WTC11 (cell line): ENCODE results near the gene CCZ1.
"Not testable (repeated sequence)": the region's sequence is repeated elsewhere in the genome, so short reads cannot be mapped to it uniquely, and the experiment has no call there.

ENCODE experiments used
- AFF4 ChIP-seq: sonication (generic); formaldehyde crosslinking; IDR thresholded peaks from 2 replicates; pipeline ENCODE4 v1.8.1; 2023; ENCODE audit warnings: mild to moderate bottlenecking, missing genetic modification reagents, borderline replicate concordance
- CTCF ChIP-seq: fragments of 200-600 bp; IDR thresholded peaks from 2 replicates; pipeline ENCODE4 v1.8.0; 2022; ENCODE audit warnings: antibody characterized with exemption
- GTF2I ChIP-seq: fragments of 250-450 bp; sonication (Bioruptor Pico); conservative IDR thresholded peaks from 2 replicates; pipeline ENCODE4 v1.4.0; 2021; ENCODE audit warnings: mild to moderate bottlenecking
- IRF1 ChIP-seq: sonication (generic); formaldehyde crosslinking; IDR thresholded peaks from 2 replicates; pipeline ENCODE4 v1.8.0; 2023; ENCODE audit warnings: missing genetic modification reagents
- MYBL2 ChIP-seq: sonication (generic); formaldehyde crosslinking; IDR thresholded peaks from 2 replicates; pipeline ENCODE4 v1.8.1; 2023; ENCODE audit warnings: mild to moderate bottlenecking, moderate library complexity, missing genetic modification reagents
- NFE2L1 ChIP-seq: sonication (generic); formaldehyde crosslinking; IDR thresholded peaks from 2 replicates; pipeline ENCODE4 v1.8.1; 2023; ENCODE audit warnings: missing genetic modification reagents
- NFYB ChIP-seq: sonication (generic); formaldehyde crosslinking; conservative IDR thresholded peaks from 2 replicates; pipeline ENCODE4 v1.8.0; 2022; ENCODE audit warnings: low read depth, missing genetic modification reagents
- ZBTB43 ChIP-seq: sonication (generic); formaldehyde crosslinking; IDR thresholded peaks from 2 replicates; pipeline ENCODE4 v1.8.1; 2023; ENCODE audit warnings: mild to moderate bottlenecking, missing genetic modification reagents
- TF ChIP-seq, protein P1 (sequence below): sonication (generic); formaldehyde crosslinking; conservative IDR thresholded peaks from 2 replicates; pipeline ENCODE4 v1.8.1; 2022; ENCODE audit warnings: mild to moderate bottlenecking, missing genetic modification reagents
- TF ChIP-seq, protein P2 (sequence below): sonication (generic); formaldehyde crosslinking; IDR thresholded peaks from 2 replicates; pipeline ENCODE4 v1.8.1; 2023; ENCODE audit warnings: mild to moderate bottlenecking, moderate library complexity, missing genetic modification reagents

DNA sequence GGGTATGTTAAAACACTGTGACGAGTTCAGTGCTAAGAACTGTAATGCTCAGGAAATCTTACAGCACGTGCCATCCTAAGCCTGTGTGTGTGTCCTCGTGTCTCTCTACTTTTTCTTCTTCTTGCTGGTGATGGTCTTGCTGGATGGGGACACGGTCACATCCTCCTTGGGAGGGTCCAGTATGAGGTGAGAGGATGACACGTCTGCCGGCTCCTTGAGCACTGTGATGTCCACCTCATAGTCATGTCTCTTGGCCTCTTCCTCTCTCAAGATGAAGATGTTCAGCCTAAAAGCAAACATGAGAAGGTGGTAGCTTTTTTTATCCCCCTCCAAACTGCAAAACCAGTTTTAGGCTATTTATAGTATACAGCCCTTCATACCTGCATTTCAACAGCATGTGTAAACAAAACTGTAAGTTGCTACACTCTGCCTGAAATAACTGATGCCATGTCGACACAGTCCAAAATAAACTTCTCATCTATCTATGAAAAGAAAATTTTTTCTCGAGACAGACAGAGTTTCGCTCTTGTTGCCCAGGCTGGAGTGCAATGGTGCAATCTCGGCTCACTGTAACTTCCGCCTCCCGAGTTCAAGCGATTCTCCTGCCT is 27.8 kb downstream of the CCZ1 start:
- TF ChIP-seq NFE2L1 (CRISPR knock-in tag); CTCF; NFYB (CRISPR knock-in tag); MYBL2; ZBTB43 (CRISPR knock-in tag); AFF4 (CRISPR knock-in tag); IRF1 (CRISPR knock-in tag); GTF2I (CRISPR knock-in tag): not testable (repeated sequence)
- TF ChIP-seq, protein P1, sequence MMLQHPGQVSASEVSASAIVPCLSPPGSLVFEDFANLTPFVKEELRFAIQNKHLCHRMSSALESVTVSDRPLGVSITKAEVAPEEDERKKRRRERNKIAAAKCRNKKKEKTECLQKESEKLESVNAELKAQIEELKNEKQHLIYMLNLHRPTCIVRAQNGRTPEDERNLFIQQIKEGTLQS (CRISPR knock-in tag), result not testable (repeated sequence)
- TF ChIP-seq, protein P2, sequence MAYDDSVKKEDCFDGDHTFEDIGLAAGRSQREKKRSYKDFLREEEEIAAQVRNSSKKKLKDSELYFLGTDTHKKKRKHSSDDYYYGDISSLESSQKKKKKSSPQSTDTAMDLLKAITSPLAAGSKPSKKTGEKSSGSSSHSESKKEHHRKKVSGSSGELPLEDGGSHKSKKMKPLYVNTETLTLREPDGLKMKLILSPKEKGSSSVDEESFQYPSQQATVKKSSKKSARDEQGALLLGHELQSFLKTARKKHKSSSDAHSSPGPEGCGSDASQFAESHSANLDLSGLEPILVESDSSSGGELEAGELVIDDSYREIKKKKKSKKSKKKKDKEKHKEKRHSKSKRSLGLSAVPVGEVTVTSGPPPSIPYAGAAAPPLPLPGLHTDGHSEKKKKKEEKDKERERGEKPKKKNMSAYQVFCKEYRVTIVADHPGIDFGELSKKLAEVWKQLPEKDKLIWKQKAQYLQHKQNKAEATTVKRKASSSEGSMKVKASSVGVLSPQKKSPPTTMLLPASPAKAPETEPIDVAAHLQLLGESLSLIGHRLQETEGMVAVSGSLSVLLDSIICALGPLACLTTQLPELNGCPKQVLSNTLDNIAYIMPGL (CRISPR knock-in tag), result not testable (repeated sequence)
